Measurements from ENCODE around the gene RTN4. TPM values are rescaled to one million over a fixed set of nuclear protein-coding genes. Genes with fewer than 3 reads are reported as not detected.

RTN4 gene
- total and polyA plus RNA-seq, 9 donors, result 110 to 334 (median 200) TPM

GRCh38 chr2:55033076-55033742 is 17.0 kb downstream of the RTN4 start:
- H3K4me3 ChIP-seq, result no peak overlapping the region
- DNase-seq, result no peak
- no peaks in the 10 kb centered on the region for H3K9me3 ChIP-seq
- no peak overlapping the region for H3K27ac ChIP-seq
- H3K4me1 ChIP-seq (ENCODE audit: insufficient read depth), result peaks cover 11% of the 10 kb centered on the region
- intact Hi-C loops (cut with DNase I), result no loop called here
- WGBS, 3 donors, result 69 to 75% (median 73%) methylated on average over 5 of the region's 5 CpGs
- no peaks in the 10 kb centered on the region for H3K27me3 ChIP-seq
- no peaks in the 10 kb centered on the region for H3K36me3 ChIP-seq
- no peak for TF ChIP-seq CTCF (IDR thresholded peaks at IDR 0.05)
- no peak for TF ChIP-seq EP300 (IDR thresholded peaks at IDR 0.05)
- no peak for TF ChIP-seq POLR2A (IDR thresholded peaks at IDR 0.05)

- H3K27ac ChIP-seq, result no peak overlapping the region
- H3K27me3 ChIP-seq, result no peaks in the 10 kb centered on the region
- no peak for DNase-seq
- 84 to 95% (median 88%) methylated on average over 4 of the region's 4 CpGs for WGBS, 3 donors
- no peak overlapping the region for H3K4me3 ChIP-seq
- H3K4me1 ChIP-seq (ENCODE audit: insufficient read depth), result peaks cover 9% of the 10 kb centered on the region
- no peaks in the 10 kb centered on the region for H3K9me3 ChIP-seq
- TF ChIP-seq CTCF (IDR thresholded peaks at IDR 0.05), result no peak
- TF ChIP-seq POLR2A (IDR thresholded peaks at IDR 0.05), result no peak
- TF ChIP-seq EP300 (IDR thresholded peaks at IDR 0.05), result no peak
- intact Hi-C loops (cut with DNase I), result no loop called here
- H3K36me3 ChIP-seq, result no peaks in the 10 kb centered on the region
Measured at GRCh38 chr2:55031505-55031904, 18.7 kb downstream of the RTN4 start.

GRCh38 chr2:55030766-55031165 is 19.5 kb downstream of the RTN4 start:
- intact Hi-C loops (cut with DNase I), result no loop called here
- Histone ChIP-seq H3K9me3 (no peaks in the 10 kb centered on the region), H3K36me3 (no peaks in the 10 kb centered on the region), H3K4me3 (no peak overlapping the region), H3K4me1 (ENCODE audit: insufficient read depth) (peaks cover 9% of the 10 kb centered on the region), H3K27me3 (no peaks in the 10 kb centered on the region), H3K27ac (no peak overlapping the region)
- 82 to 86% (median 84%) methylated on average over 3 of the region's 3 CpGs for WGBS, 3 donors
- no peak for DNase-seq
- TF ChIP-seq CTCF (IDR thresholded peaks at IDR 0.05) (no peak), POLR2A (IDR thresholded peaks at IDR 0.05) (no peak), EP300 (IDR thresholded peaks at IDR 0.05) (no peak)

- Histone ChIP-seq H3K9me3 (no peaks in the 10 kb centered on the region), H3K27me3 (no peaks in the 10 kb centered on the region), H3K27ac (no peak overlapping the region), H3K4me3 (no peak overlapping the region), H3K36me3 (no peaks in the 10 kb centered on the region), H3K4me1 (ENCODE audit: insufficient read depth) (peaks cover 11% of the 10 kb centered on the region)
- 93 to 98% (median 95%) methylated on average over 1 of the region's 1 CpG for WGBS, 3 donors
- intact Hi-C loops (cut with DNase I), result no loop called here
- DNase-seq, result no peak
- TF ChIP-seq POLR2A (IDR thresholded peaks at IDR 0.05) (no peak), EP300 (IDR thresholded peaks at IDR 0.05) (no peak), CTCF (IDR thresholded peaks at IDR 0.05) (no peak)
Measured at GRCh38 chr2:55029098-55029497, 21.2 kb downstream of the RTN4 start.
